ENCODE data around the gene NGRN. TPM values are rescaled to one million over a fixed set of nuclear protein-coding genes. Genes with fewer than 3 reads are reported as not detected.
"Not testable (repeated sequence)": the region's sequence is repeated elsewhere in the genome, so short reads cannot be mapped to it uniquely, and the experiment has no call there.

The NGRN gene
- total RNA-seq, 1 donor from 2014 or later: 44.3 TPM

- no peak overlapping the region for H3K27ac Mint-ChIP-seq
- no peak overlapping the region for H3K4me3 Mint-ChIP-seq
- no peaks in the 10 kb centered on the region for H3K36me3 Mint-ChIP-seq (ENCODE audit: low read depth)
- peaks cover 33% of the 10 kb centered on the region for H3K4me1 Mint-ChIP-seq
- peak; percentile 89 for DNase-seq
- H3K27me3 Mint-ChIP-seq: peaks cover 3% of the 10 kb centered on the region
- intact Hi-C loops (cut with micrococcal nuclease): no loop called here
- H3K9me3 Mint-ChIP-seq: no peaks in the 10 kb centered on the region
Observed at GRCh38 chr15:90300988-90301706, 35.7 kb downstream of the NGRN start.

- H3K27me3 Mint-ChIP-seq: peaks cover 2% of the 10 kb centered on the region
- peaks cover 39% of the 10 kb centered on the region for H3K4me1 Mint-ChIP-seq
- no peak overlapping the region for H3K4me3 Mint-ChIP-seq
- DNase-seq: no peak
- H3K9me3 Mint-ChIP-seq: no peaks in the 10 kb centered on the region
- intact Hi-C loops (cut with micrococcal nuclease): no loop called here
- H3K27ac Mint-ChIP-seq: no peak overlapping the region
- H3K36me3 Mint-ChIP-seq (ENCODE audit: low read depth): no peaks in the 10 kb centered on the region
Observed at GRCh38 chr15:90301707-90302300, 36.3 kb downstream of the NGRN start.

- peaks cover 50% of the 10 kb centered on the region for H3K4me1 Mint-ChIP-seq
- not testable (repeated sequence) for DNase-seq; H3K27me3 Mint-ChIP-seq; H3K9me3 Mint-ChIP-seq; H3K36me3 Mint-ChIP-seq (ENCODE audit: low read depth); H3K27ac Mint-ChIP-seq; H3K4me3 Mint-ChIP-seq
- intact Hi-C loops (cut with micrococcal nuclease): loop anchor here (5.0 kb wide), 1 partner anchor 627 kb away; the partner anchor contains the start of gene HDDC3
Observed at GRCh38 chr15:90305355-90305754, 39.9 kb downstream of the NGRN start.

GRCh38 chr15:90305932-90306331 is 40.5 kb downstream of the NGRN start:
- peaks cover 49% of the 10 kb centered on the region for H3K4me1 Mint-ChIP-seq
- H3K27ac Mint-ChIP-seq: peak overlapping the region; percentile 86
- no peak for DNase-seq
- peak overlapping the region; percentile 66 for H3K4me3 Mint-ChIP-seq
- H3K36me3 Mint-ChIP-seq (ENCODE audit: low read depth): no peaks in the 10 kb centered on the region
- no peaks in the 10 kb centered on the region for H3K27me3 Mint-ChIP-seq
- intact Hi-C loops (cut with micrococcal nuclease): loop anchor here (1.0 to 5.0 kb wide), 2 partner anchors 113 to 626 kb away; partner anchors contain the start of gene HDDC3
- no peaks in the 10 kb centered on the region for H3K9me3 Mint-ChIP-seq

- Mint-ChIP-seq H3K36me3 (ENCODE audit: low read depth) (no peaks in the 10 kb centered on the region), H3K27ac (peak overlapping the region; percentile 86), H3K4me1 (peaks cover 46% of the 10 kb centered on the region), H3K9me3 (no peaks in the 10 kb centered on the region), H3K27me3 (no peaks in the 10 kb centered on the region), H3K4me3 (peak overlapping the region; percentile 66)
- peak; percentile 80 for DNase-seq
- intact Hi-C loops (cut with micrococcal nuclease): loop anchor here (1.0 to 5.0 kb wide), 2 partner anchors 113 to 626 kb away; partner anchors contain the start of gene HDDC3
Observed at GRCh38 chr15:90306560-90306959, 41.1 kb downstream of the NGRN start.

- DNase-seq: no peak
- peak overlapping the region; percentile 51 for H3K27ac Mint-ChIP-seq
- no peak overlapping the region for H3K4me3 Mint-ChIP-seq
- H3K9me3 Mint-ChIP-seq: no peaks in the 10 kb centered on the region
- H3K27me3 Mint-ChIP-seq: peaks cover 5% of the 10 kb centered on the region
- intact Hi-C loops (cut with micrococcal nuclease): loop anchor here (5.0 kb wide), 1 partner anchor 625 kb away; the partner anchor contains the start of gene HDDC3
- H3K36me3 Mint-ChIP-seq (ENCODE audit: low read depth): no peaks in the 10 kb centered on the region
- peaks cover 51% of the 10 kb centered on the region for H3K4me1 Mint-ChIP-seq
Observed at GRCh38 chr15:90307661-90308060, 42.2 kb downstream of the NGRN start.

GRCh38 chr15:90309020-90309419 is 43.5 kb downstream of the NGRN start:
- intact Hi-C loops (cut with micrococcal nuclease): loop anchor here (5.0 kb wide), 1 partner anchor 623 kb away; the partner anchor contains the start of gene HDDC3
- H3K4me3 Mint-ChIP-seq: no peak overlapping the region
- no peaks in the 10 kb centered on the region for H3K9me3 Mint-ChIP-seq
- H3K27me3 Mint-ChIP-seq: peaks cover 14% of the 10 kb centered on the region
- no peaks in the 10 kb centered on the region for H3K36me3 Mint-ChIP-seq (ENCODE audit: low read depth)
- no peak overlapping the region for H3K27ac Mint-ChIP-seq
- DNase-seq: no peak
- H3K4me1 Mint-ChIP-seq: peaks cover 45% of the 10 kb centered on the region

- Mint-ChIP-seq H3K4me1 (peaks cover 20% of the 10 kb centered on the region), H3K36me3 (ENCODE audit: low read depth) (no peaks in the 10 kb centered on the region), H3K27me3 (peaks cover 15% of the 10 kb centered on the region), H3K27ac (peak overlapping the region; percentile 1), H3K4me3 (no peak overlapping the region), H3K9me3 (no peaks in the 10 kb centered on the region)
- intact Hi-C loops (cut with micrococcal nuclease): no loop called here
- DNase-seq: no peak
Observed at GRCh38 chr15:90315278-90315982, 50.0 kb downstream of the NGRN start.

- Mint-ChIP-seq H3K4me1 (peaks cover 22% of the 10 kb centered on the region), H3K9me3 (no peaks in the 10 kb centered on the region), H3K27ac (no peak overlapping the region), H3K36me3 (ENCODE audit: low read depth) (no peaks in the 10 kb centered on the region), H3K27me3 (peaks cover 15% of the 10 kb centered on the region), H3K4me3 (no peak overlapping the region)
- intact Hi-C loops (cut with micrococcal nuclease): no loop called here
- no peak for DNase-seq
Observed at GRCh38 chr15:90316139-90316538, 50.7 kb downstream of the NGRN start.

- Mint-ChIP-seq H3K27me3 (peaks cover 4% of the 10 kb centered on the region), H3K4me3 (no peak overlapping the region), H3K4me1 (peaks cover 8% of the 10 kb centered on the region), H3K27ac (no peak overlapping the region), H3K36me3 (ENCODE audit: low read depth) (no peaks in the 10 kb centered on the region), H3K9me3 (no peaks in the 10 kb centered on the region)
- DNase-seq: no peak
- intact Hi-C loops (cut with micrococcal nuclease): no loop called here
Observed at GRCh38 chr15:90318591-90318990, 53.1 kb downstream of the NGRN start.

- peak overlapping the region; percentile 54 for H3K4me3 Mint-ChIP-seq
- no peaks in the 10 kb centered on the region for H3K36me3 Mint-ChIP-seq (ENCODE audit: low read depth)
- intact Hi-C loops (cut with micrococcal nuclease): loop anchor here (1.0 to 10.0 kb wide), 2 partner anchors 162 to 275 kb away; no protein-coding TSS in a partner anchor
- no peaks in the 10 kb centered on the region for H3K9me3 Mint-ChIP-seq
- no peak overlapping the region for H3K27ac Mint-ChIP-seq
- DNase-seq: peak; percentile 91
- H3K4me1 Mint-ChIP-seq: peaks cover 8% of the 10 kb centered on the region
- no peaks in the 10 kb centered on the region for H3K27me3 Mint-ChIP-seq
Observed at GRCh38 chr15:90320062-90320884, 54.8 kb downstream of the NGRN start.

GRCh38 chr15:90320885-90321278 is 55.4 kb downstream of the NGRN start:
- peaks cover 11% of the 10 kb centered on the region for H3K4me1 Mint-ChIP-seq
- no peaks in the 10 kb centered on the region for H3K36me3 Mint-ChIP-seq (ENCODE audit: low read depth)
- H3K27me3 Mint-ChIP-seq: no peaks in the 10 kb centered on the region
- intact Hi-C loops (cut with micrococcal nuclease): loop anchor here (1.0 to 10.0 kb wide), 2 partner anchors 161 to 274 kb away; no protein-coding TSS in a partner anchor
- no peak for DNase-seq
- H3K4me3 Mint-ChIP-seq: no peak overlapping the region
- H3K9me3 Mint-ChIP-seq: no peaks in the 10 kb centered on the region
- no peak overlapping the region for H3K27ac Mint-ChIP-seq

Measured in activated CD4-positive, alpha-beta T cell treated with anti-CD3 and anti-CD28 coated beads, Interleukin-2, amount 10 ng/mL, durations not matched to agents 24 days and 14 days (primary cell).